GM19025 (cell line): ENCODE data around the gene ZFP62.

ENCODE experiments used
- ATAC-seq: cut with Tn5 transposase; IDR thresholded peaks from one replicate; pipeline ENCODE4 v1.9.1; 2021; ENCODE audit warnings: mild to moderate bottlenecking, low read depth, moderate library complexity; ENCODE audit not compliant: unreplicated experiment

The ZFP62 gene

GRCh38 chr5:180869587-180869986, 8.5 kb upstream of the ZFP62 start:
- no peak for ATAC-seq

DNA sequence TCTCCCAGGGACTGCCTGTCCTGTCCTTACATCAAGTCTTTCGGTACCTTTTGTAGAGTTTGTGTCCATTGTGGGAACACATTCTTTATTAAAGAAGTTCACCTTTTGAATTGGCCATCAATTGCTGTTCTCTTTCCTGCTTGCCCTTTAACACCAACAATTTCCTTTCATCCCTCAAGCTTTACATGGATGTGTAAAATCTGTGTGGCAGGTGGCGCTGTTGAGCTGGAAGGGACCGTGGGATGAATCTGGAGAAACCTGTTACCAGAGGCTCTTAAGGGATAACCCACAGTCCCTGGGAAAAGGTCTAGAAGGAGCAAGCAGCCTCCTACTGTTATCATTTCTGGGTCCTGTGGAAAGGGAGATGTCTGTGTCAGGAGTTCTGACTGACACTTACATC, 7.9 kb upstream of the ZFP62 start:
- no peak for ATAC-seq

DNA sequence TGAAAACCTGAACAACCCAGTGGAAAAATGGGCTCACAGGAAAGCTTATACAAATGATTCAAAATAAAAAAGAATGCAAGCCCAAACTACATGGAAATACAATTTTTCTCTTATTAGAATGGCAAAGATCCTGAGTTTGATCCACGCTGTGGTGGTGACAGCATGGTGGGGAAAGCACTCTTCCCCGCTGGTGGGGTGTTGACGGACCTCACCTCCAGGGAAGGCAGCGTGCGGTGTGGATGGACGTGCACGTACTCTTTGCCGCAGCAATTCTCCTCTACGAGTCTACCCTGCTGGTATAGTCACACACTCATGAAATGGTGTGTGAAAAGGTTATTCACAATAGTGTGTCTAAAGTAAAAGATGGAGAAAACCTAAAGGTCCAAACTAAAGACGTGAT, 5.9 kb upstream of the ZFP62 start:
- no peak for ATAC-seq

- no peak for ATAC-seq
Observed at GRCh38 chr5:180865981-180866695, 5.1 kb upstream of the ZFP62 start.

- ATAC-seq = no peak
Observed at GRCh38 chr5:180862645-180863044, 1.6 kb upstream of the ZFP62 start.

GRCh38 chr5:180860273-180860886, 696 bp downstream of the ZFP62 start:
- ATAC-seq = peak; percentile 17

DNA sequence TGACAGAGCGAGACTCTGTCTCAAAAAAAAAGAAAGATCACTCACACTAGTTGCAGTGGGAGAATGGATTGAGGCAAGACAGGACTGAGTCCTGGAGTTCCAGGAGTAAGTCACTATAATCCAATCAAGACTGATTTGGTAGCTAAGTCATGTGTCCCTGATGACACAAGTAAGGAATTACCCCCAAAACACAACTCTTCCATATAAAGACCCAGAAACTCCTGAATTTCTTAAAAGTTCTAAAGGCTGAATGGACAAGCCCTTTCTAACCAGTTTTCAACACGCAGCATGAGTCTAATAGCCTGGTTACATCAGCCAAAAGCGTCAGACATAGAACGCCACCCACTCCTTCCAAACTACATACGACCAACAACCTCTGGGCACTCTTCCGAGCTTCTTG, 2.5 kb downstream of the ZFP62 start:
- ATAC-seq = no peak

- ATAC-seq = no peak
Observed at GRCh38 chr5:180853848-180854176, 7.3 kb downstream of the ZFP62 start.

DNA sequence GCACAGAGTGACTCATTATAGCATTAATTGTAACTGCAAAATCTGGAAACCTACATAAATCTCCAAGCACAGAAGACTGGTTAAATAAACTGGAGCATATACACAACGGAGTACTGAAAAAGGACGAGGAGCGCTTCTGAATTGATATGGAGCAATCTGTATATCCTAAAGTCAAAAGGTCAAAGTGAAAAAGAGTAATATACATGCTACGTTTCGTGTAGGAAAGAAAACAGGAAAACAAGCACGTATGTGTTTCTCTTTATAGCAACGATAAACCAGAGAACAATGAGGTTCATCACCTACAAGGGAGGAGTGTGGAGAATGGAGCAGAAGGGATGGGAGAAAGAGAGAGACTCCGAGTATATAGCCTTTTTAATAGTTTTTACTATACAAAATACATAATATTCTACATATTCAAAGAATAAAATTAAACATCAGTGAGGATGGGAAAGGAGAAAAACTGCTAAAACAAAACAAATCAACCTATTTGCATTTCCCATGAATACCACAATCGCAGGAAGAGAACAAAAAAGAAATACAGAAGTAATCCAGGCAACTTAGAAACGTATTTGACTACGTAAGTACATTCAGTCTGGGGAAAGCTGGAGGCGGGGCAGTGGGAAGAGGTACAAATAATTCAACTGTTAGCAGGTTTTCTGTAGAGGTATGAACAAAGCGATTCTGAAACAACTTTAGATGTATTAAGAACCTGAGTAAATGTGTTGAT, 7.8 kb downstream of the ZFP62 start:
- ATAC-seq = no peak

GRCh38 chr5:180852495-180852894, 8.6 kb downstream of the ZFP62 start:
- ATAC-seq = no peak

DNA sequence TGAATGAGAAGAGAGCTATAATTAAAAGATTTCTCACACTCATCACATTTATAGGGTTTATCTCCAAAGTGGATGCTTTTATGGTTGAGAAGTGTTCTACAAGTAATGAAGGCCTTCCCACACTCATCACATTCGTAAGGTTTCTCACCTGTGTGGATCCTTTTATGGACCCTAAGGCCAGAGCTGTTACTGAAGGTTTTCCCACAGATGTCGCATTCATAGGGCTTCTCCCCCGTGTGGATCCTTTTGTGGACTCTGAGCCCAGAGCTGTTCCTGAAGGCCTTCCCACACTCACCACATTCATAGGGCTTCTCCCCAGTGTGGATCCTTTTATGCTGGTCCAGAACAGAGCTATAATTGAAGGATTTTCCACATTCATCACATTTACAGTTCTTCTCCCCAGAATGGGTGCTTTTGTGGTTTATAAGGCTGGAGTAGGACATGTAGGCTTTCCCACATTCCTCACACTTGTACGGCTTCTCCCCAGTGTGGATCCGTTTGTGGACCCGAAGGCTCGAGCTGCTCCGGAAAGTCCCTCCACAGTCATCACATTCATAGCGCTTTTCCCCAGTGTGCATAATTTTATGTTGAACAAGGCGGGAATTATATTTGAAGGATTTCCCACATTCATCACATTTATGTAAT, 10.5 kb downstream of the ZFP62 start:
- ATAC-seq = no peak

- no peak for ATAC-seq
Observed at GRCh38 chr5:180849827-180850226, 11.2 kb downstream of the ZFP62 start.

DNA sequence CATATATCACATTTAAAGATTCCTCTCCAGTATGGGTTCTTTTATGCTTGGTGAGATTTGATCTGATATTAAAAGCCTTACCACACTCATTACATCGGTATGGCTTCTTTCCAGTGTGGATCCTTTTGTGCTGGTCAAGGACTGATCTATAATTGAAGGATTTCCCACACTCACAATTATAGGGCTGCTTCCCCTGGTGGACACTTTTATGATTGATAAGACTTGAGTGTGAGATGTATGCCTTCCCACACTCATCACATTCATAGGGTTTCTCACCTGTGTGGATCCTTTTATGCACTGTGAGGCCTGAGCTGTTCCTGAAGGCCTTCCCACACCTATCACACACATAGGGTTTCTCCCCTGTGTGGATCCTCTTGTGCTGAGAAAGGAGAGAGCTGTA, 12.2 kb downstream of the ZFP62 start:
- ATAC-seq = no peak

GRCh38 chr5:180848265-180848664, 12.8 kb downstream of the ZFP62 start:
- ATAC-seq = no peak

DNA sequence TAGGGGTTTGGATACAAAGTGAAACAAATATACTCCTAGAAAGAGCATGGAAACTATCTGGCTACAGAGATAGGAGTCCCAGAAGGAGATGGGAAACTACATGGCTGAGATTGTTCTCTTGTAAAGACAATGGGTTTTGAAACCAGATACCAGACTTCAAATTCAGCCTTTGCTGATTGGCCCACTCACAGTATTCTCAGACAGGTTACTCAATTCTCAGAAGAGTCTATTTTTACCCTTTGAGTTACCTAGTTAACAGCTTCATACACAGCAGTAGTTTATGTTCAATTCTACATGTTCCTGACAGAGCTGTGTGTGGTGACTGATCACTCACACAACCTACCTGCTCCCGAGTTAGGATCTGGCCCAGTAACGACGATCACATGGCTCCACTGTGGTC, 14.1 kb downstream of the ZFP62 start:
- ATAC-seq = no peak

DNA sequence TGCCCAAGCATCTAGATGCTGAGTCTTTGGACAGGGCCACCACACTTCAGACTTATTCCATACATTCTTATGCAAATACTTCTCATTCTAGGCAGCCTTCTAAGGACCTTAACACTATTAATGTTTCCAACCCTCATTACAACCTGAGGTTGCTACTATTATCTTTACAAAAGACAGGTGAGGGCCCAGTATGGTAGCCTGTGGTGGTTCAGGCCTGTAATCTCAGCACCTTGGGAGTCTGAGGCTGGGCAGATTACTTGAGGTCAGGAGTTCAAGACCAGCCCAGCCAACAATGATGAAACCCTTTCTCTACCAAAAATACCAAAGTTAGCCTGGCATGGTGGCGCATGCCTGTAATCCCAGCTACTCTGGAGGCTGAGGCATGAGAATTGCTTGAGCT, 16.2 kb downstream of the ZFP62 start:
- no peak for ATAC-seq

DNA sequence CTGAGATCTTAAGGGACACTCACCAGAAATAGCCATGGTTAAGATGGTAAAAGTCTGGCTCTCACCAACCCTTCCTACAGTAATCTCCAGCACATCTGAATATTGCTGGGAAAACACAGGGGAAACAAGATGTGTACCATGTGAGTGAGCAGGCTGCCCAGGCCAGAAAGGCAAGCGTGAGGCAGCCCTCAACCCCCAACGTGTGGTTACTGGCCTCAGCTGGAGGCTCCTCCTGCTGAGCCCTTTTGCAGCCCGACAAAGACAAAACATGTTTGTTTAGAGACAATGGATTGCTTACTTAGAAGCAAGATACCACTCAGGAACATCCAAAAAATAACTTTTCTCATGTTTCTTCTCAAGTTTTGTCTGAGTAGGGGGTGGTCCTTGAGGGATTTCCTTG, 16.6 kb downstream of the ZFP62 start:
- ATAC-seq = no peak

DNA sequence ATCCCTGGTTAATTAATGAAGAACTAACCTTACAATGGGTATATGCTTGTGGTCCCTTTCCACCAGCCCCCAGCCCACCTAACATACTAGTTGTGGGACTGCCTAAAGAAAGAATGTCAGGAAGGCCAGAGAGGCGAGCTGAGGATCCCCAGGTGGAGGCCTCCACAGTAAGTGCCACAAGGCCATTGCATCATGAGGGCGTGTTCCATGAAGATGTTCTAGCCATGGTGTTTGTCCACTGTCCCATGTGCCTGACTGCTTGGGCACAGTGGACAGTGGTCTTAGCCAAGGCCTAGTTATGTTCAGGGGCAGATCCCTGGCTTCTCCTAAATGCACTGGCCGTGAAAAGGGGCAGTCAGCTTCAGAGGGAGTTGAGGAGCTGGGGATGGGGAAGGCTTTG, 21.1 kb downstream of the ZFP62 start:
- ATAC-seq = no peak

DNA sequence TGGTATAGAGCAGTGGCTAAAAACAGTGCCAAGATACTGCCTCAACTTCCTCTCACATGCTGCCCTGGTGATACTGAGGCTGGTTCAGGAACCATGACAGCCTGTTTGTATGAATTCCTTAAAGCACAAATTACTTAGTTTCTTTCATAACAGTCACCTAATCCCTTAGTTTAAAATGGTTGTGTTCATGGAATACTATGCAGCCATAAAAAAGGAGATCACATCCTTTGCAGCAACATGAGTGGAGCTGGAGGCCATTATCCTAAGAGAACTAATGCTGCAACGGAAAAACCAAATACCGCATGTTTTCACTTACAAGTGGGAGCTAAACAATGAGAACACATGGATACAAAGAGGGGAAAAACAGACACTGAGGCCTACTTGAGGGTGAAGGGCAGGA, 21.8 kb downstream of the ZFP62 start:
- no peak for ATAC-seq

DNA sequence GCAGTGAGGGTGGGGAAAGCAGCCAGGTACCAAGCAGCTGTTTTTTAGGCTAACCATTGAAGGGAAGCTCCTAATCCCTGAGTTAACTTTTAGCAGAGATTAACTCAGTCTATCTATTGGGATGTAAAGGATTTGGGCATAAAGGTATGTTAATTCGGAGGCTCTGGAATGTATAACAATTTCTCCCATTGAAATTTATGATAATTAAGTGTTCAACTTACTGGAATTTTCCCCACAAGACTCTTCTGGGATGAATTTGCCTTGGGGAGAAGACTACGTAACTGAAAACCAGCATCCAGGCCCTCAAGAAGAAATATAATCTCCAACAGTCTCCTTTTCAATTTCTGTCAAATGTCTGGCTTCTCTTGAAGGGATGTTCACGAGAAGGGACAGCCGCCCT, 23.6 kb downstream of the ZFP62 start:
- no peak for ATAC-seq

- peak; percentile 31 for ATAC-seq
Observed at GRCh38 chr5:180832638-180833068, 28.4 kb downstream of the ZFP62 start.
